ENCODE measurements around the gene WHRN.

WHRN gene

GRCh38 chr9:114491430-114492003 lies 13.8 kb downstream of the WHRN start:
- DNase-seq, result no peak

- no peak for DNase-seq
These were observed 15.3 kb downstream of the WHRN start for GRCh38 chr9:114489928-114490327.

DNA sequence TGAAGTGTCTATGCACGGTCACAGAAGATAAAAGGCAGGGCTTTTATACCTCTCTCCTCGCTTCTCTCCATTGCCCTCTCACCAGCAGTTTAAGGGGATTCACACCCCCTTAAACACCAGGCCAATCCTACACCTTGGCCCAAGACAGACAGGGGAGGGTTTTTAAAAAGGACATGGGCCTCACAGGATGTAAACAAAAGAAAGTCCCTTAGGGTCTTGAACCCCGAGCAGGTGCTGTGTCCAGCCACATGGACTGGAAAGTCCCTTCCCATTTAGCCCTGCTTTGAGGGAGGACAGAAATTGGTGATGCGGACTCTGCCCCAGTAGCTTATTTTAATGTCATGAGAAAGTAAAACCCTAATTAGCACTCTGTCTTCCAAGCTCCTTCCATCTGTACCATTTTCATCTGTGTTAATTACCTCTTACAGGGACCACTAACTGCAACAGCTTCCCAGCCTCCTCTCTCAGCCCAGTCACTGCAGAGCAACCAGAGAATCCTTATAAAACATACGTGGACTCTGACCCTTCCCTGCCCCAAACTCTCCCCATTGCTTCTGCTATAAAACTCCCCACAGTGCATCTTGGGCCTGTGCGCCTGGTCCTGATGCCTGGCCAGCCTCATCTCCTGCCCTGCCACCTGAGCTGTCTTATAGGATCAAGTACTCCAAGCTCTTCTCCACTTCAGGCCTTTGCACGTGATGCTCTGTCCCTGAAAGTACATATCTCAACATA lies 16.7 kb downstream of the WHRN start:
- no peak for DNase-seq

- DNase-seq, result peak; percentile 82 to 84
These were observed 17.5 kb downstream of the WHRN start for GRCh38 chr9:114487607-114488300.

DNA sequence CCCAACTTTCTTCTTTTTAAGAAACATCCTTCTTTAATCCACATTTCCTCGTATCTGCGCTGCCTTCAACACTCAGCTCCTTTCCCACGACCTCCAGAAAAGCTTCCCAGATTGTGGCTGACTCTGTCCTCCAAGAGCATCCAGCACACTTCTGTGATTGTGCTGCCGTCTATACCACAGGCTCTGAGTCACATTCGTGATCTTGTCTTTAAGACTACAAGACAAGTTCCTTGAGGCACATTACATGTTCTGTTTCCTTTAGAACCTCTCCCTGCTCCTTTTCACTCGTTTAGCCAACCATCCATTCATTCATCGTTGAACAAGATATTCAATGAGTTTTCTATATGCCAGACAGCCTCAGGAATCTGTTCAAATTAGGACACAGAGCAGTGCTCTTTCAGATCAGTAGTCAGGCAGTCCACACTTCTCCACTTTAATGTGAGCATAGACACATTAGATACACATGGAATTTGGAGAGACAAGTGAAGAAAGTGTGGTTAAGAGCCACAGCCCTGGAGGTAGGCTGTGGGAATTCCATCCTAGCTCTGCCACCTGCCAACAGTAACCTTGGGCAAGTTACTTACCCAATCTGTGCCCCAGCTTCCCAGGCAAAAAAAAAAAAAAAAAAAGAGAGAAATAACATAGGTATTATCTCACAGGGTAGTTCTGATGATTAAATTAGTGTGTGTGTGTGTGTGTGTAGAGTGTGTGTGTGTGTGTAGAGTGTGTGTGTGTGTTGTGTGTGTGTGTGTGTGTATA lies 18.9 kb downstream of the WHRN start:
- DNase-seq, result no peak

GRCh38 chr9:114484854-114485443 lies 20.3 kb downstream of the WHRN start:
- peak; percentile 65 to 81 for DNase-seq

GRCh38 chr9:114484215-114484853 lies 20.9 kb downstream of the WHRN start:
- DNase-seq, result no peak

- DNase-seq, result no peak
These were observed 21.8 kb downstream of the WHRN start for GRCh38 chr9:114483499-114483898.

DNA sequence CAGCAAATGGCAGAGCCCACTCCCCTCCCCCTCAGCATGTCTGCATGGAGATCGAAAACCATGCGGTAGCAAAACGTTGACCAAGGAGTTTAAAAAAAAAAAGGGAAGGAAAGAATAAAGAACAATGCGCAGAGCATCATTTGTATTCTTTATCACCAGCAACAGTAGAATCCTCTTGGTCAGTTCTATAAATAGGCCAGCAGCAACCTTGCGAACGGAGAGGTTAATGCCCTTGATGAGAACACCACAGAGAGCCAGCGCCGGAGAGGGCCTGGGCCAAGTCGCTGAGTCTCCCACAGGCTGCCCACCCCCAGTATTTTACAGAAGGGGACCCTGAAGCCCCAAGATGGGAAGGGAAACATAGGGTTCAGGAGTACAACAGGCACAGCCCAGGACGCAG lies 22.7 kb downstream of the WHRN start:
- DNase-seq, result peak in 1 of 2 donors; percentile 17

DNA sequence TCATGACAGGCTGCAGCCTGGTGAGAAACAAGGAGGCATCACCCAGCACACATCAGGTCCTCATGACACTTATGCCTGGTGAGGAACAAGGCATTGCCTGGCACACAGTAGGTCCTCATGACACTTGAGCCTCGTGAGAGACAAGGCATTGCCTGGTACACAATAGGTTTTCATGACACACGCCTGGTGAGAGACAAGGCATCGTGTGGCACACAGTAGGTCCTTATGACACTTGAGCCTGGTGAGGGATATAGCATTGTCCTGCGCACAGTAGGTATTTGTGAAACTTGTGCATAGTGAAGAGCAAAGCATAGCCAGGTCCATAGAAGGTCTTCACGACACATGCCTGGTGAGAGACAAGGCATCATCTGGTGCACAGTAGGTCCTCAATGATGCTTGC lies 23.5 kb downstream of the WHRN start:
- DNase-seq, result no peak

DNA sequence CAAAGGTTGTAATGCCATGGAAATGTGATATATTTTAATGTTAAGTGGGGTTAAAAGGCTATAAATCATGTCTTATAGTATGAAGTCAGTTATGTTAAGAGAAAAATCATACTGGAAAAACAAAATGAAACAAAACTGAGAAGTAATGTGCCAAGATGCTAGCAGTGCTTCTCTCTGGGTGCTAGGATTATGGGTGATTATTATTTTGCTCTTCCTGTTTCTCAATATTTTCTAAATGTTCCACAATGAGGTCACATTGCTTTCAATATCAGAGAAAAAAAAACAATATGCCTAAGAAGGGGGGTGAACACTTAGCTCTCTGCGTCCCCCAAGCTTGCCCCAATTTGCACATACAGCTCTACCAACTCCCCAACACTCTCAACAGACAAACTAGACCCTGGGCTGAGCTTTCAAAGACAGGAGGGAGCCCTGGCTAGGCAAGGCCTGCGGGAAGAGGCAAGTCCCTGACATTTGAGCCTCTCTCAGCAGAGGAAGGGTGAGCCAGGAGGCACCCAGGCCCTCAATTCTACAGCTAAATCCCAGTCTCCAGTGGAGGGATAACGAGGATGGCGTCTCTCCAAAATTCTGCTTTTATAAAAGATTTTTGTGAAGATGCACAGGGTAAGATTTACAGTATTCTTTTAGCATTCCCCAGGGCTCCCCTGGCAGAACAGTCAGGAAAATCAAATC lies 24.4 kb downstream of the WHRN start:
- DNase-seq, result peak in 1 of 2 donors; percentile 63

GRCh38 chr9:114478871-114479270 lies 26.4 kb downstream of the WHRN start:
- DNase-seq, result no peak

GRCh38 chr9:114478459-114478858 lies 26.8 kb downstream of the WHRN start:
- no peak for DNase-seq

GRCh38 chr9:114477642-114478041 lies 27.6 kb downstream of the WHRN start:
- DNase-seq, result no peak

DNA sequence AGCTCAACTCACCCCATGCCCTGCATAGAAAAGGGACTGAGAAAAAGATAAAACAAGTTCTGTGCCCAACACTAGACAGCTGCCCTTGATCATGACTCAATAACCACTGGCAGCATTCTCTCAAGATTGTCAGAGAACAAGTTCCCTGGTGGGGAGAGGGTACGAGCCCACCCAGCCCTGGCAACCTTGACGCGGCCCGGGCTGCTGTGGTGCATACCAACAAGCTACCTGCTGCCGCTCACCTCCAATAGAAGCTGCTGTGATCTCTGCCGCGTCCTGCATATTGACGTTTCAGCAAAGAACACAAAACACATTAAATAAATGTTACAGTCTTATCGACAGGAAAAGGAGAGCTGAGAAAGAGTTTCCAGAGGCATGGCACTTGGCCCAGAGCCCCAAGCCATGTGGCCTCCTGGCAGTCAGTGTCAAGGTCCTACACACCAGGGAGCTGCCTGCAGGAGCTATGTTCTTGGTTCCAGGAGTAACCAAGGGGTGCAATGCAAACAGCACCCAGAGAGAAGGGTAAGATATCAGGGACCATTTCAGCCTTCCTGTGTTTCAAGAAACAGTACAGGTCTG lies 28.3 kb downstream of the WHRN start:
- no peak for DNase-seq

DNA sequence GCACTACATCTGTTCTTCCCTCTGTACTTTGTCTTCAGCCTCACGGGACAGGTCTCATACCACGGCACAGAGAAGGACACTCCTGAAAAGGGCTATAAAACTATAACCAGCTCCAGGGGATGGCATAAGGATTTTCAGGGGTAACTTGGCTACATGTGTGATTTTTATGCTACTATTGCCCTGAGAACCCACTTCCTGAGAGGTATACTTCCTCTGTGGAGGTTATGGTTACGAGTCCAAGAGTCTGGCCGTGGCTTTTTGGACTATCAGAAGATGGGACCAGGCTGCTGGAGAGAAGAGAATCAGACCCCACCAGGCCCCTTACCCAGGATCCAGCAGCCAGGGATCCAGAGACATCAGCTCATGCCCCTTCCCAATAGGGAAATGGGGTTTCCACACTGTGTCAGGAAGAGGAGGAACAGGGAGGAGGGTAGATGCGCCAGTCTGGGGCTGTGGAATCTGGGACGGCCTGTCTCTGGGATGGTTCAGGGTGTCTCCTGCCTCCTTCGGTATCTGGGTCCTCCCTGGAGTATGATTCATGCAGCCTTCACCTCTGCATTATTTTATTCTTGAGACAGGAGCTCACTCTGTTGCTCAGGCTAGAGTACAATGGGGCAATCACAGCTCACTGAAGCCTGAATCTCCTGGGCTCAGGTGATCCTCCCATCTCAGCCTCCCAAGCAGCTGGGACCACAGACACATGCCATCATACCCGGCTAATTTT lies 29.7 kb downstream of the WHRN start:
- DNase-seq, result no peak

DNA sequence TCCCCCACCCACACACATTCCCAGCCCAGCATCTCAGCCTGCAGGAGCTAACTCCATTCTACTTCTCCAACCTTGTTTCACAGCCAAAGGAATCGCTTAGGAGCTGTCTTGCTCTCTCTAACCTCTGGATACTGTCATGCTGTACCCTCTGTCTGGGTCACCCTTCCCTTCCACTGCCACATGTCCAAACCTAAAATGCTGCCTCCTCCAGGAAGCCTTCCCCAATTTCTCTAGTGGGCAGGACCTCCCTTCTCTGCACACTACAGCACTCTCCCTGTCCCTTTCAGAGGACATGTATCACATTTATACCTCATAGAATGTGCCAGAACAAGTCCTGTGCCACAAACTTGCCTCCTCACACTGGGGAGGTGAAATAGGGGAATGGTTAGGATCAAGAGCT lies 30.8 kb downstream of the WHRN start:
- DNase-seq, result no peak

- no peak for DNase-seq
These were observed 31.8 kb downstream of the WHRN start for GRCh38 chr9:114473447-114473801.

GRCh38 chr9:114472765-114473446 lies 32.4 kb downstream of the WHRN start:
- no peak for DNase-seq

DNA sequence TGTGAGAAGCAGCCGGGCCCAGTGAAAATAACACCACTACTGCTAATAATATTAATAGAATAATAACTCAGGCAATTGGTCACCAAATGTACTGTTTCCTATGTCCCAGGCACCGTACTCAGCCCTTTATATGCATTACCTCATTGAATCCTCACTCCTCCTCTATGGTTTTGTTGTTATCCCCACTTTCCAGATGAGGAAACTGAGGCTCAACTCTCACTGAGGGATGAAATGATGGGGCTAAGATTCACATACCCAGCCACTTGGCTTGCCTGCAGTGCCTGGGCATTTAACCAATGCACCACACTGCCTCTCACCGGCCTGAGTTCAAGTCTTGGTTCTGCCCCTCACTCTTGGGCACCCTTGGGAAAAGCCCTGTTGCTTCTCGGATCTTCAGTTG lies 34.1 kb downstream of the WHRN start:
- DNase-seq, result no peak
